ENCODE data around the gene STXBP1. TPM values are rescaled to one million over a fixed set of nuclear protein-coding genes. Genes with fewer than 3 reads are reported as not detected.

Gene STXBP1
- 28.8 and 77.8 TPM in 2 replicates for total RNA-seq

DNA sequence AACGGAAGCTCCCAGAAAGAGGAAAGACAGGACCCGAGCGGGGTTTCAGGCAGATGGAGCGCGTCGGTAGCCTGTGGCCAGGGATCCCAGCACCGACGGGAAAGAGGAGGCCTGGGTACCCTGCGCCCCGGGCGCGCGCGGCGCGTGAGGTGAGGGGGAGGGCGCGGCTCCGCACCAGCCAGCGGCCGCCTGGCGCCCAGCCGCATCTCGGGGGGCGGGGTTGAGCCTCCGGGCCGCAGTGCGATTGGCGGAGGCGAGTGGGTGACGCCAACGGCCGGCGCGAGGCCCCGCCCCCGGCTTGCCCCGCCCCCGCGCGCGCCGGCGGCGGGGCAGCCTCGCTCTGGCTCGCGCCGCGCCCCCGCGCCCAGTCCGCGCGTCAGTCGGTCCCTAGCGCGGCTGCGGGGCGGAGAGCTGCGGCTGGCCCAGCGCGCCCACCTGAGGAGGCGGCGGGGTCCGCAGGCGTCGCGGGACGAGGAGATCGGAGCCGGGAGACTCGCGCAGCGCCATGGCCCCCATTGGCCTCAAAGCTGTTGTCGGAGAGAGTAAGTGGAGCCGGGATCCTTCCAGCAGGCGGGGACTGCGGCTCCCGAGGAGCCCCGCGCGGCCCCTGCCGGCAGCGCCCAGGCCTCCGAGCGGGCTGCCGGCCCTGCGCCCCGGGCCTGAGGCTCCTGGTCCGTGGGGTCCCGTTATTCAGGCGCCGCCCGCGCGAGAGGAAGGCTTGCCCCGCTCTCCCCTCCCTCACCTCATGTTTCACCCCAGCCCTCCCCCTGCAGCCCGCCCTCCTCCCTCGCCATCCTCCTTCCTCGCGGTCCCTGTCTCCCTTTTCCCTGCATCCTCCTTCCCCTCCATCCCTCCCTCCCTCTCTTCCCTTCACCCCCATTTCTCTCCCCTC lies at the start of gene STXBP1:
Gene STXBP1, plus strand, starts transcription at position 379 of the 892 bp plus-strand sequence. Its CDS starts 127 bp downstream, at position 506.

DNA sequence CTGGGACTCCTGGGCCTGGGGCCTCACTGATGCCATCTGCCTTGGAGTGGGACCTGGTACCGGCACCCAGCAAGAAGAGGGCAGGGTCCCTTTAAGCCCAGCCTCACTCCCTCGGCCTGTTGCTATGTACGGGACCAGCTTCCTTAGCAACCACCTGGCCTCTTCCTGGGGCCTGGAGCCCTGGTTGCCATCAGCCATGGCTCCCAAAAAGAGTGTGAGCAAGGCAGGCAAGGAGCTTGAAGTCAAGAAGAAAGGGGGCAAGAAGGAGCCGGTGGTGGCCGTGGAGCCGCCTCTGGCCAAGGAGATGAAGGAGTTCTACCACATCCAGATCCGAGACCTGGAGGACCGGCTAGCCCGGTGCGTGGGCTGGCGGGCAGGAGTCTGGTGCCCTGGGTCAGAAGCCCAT lies 94.8 kb downstream of the STXBP1 start, which contains the start of gene CFAP157:
Gene CFAP157, plus strand, starts transcription at position 153 of the 406 bp plus-strand sequence. Its CDS starts 44 bp downstream, at position 197.

DNA sequence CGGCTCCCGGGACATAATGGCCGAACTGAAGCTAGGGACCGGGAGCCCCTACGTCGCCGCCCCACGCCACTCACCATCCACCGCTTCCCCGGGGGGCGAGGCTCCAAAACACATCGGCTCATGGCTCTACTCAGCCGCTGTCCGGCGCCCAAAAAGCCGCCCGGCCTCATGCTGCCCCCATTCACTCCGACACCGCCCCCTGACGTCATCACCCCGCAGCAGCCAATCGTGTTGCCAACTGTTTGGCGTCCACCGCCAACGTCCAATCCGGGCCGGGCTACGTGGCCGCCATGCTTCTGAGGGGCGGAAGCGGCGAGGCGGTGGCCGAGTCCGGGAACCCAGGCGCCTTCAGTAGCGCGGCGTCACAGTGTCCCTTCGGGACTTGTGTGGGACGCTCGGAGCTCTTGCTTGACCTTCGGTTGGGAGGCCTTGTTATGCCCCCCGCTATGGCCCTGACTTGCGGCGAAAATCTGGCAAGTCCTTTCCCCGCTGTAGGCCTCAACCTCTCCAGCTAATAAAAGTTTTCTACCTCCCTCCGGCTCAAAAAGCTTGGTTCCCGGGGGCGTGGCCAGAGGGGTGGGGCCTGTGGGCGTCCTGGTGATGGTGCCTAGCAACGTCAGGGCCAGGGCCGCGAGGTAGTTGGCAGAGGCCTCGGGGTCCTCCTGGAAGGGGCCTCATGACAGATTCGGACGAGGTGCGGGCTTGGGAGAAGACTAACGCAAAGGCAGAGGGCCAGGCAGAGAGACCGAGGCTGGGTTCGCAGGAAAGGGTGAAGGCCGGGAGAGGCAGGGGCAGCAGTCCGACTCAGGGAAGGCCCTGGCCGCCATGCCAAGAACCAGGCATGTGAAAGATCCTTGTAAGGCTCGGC lies 103.6 kb downstream of the STXBP1 start, which contains the start of the genes PTRH1 and TTC16:
Gene PTRH1, minus strand, starts transcription at position 194 of the 868 bp plus-strand sequence. Its CDS starts 24 bp downstream, at position 170.
Gene TTC16, plus strand, starts transcription at position 610 of the 868 bp plus-strand sequence. Its CDS starts 67 bp downstream, at position 677.

DNA sequence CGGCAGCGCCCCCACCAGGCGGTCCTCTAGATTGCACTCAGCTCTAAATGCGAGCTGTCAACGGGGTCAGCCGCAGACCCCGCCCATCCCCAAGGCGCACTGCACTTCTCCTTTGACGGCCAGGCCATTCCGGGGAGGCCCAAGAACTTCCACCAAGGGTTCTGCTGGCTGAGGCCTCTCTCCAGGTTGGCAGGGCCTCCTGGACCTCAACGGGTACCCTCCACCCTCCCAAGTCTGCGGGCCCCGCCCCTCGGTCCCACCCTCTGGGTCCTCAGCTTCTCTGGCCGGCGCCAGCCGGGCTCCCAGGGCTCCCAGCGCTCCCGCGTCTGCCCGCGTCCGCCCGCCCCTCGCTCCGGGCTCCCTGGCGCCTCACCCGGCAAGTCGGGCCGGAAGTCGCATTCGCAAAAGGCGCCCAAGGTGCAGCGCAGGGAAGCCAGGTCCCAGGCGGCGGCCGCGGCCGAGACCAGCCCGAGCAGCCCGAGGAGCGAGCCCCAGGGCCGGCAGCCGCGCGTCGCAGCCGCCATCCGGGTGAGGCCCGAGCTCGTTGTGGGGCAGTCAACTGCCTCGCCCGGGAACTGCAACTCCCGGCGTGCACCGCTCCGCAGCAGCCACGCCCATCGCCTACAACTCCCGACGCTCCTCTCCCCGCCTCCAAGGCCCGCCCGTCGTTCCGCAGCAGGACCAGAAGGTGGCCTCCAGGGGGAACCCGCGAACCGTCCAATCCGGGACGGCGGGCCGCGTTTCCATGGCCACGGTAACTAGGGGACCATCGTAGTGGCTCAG lies 122.9 kb downstream of the STXBP1 start, which contains the start of gene TOR2A:
Gene TOR2A, minus strand, starts transcription at position 548 of the 783 bp plus-strand sequence. Its CDS starts 24 bp downstream, at position 524.

Other genes with a start within 250 kb of the STXBP1 start
- 11.0 and 17.7 TPM in 2 replicates for gene SLC2A8, start 215.1 kb upstream of the STXBP1 start, total RNA-seq
- gene ZNF79, start 187.9 kb upstream of the STXBP1 start, total RNA-seq, result 4.8 and 6.9 TPM in 2 replicates
- gene RPL12, start 160.9 kb upstream of the STXBP1 start, total RNA-seq, result 2,930 and 3,549 TPM in 2 replicates
- gene LRSAM1, start 160.8 kb upstream of the STXBP1 start, total RNA-seq, result 10.1 and 12.8 TPM in 2 replicates
- not detected in 2 replicates for gene CFAP157, start 94.7 kb downstream of the STXBP1 start, total RNA-seq
- gene PTRH1, start 103.4 kb downstream of the STXBP1 start, total RNA-seq, result 50.0 and 62.0 TPM in 2 replicates
- not detected in 2 replicates for gene TTC16, start 103.8 kb downstream of the STXBP1 start, total RNA-seq
- gene TOR2A, start 123.0 kb downstream of the STXBP1 start, total RNA-seq, result 16.0 and 23.4 TPM in 2 replicates
- under 0.01 TPM in 1 of 2 replicates, not detected in the other for gene SH2D3C, start 166.4 kb downstream of the STXBP1 start, total RNA-seq
- gene CDK9, start 173.8 kb downstream of the STXBP1 start, total RNA-seq, result 26.6 and 28.3 TPM in 2 replicates
- gene FPGS, start 190.6 kb downstream of the STXBP1 start, total RNA-seq, result 47.0 and 71.2 TPM in 2 replicates
- 54.2 and 57.7 TPM in 2 replicates for gene ENG, start 242.4 kb downstream of the STXBP1 start, total RNA-seq

Measured in myometrial cell (primary cell).